ENCODE results near the gene RBM48. TPM values are rescaled to one million over a fixed set of nuclear protein-coding genes. Genes with fewer than 3 reads are reported as not detected.
A peak's percentile ranks its signal among the peaks of the same experiment; 100 is the strongest.
"Not testable (repeated sequence)": the region's sequence is repeated elsewhere in the genome, so short reads cannot be mapped to it uniquely, and the experiment has no call there.

RBM48 gene
- 18.6 and 20.9 TPM in 2 replicates for total RNA-seq
- polyA plus RNA-seq (2012) = 10.9 TPM

DNA sequence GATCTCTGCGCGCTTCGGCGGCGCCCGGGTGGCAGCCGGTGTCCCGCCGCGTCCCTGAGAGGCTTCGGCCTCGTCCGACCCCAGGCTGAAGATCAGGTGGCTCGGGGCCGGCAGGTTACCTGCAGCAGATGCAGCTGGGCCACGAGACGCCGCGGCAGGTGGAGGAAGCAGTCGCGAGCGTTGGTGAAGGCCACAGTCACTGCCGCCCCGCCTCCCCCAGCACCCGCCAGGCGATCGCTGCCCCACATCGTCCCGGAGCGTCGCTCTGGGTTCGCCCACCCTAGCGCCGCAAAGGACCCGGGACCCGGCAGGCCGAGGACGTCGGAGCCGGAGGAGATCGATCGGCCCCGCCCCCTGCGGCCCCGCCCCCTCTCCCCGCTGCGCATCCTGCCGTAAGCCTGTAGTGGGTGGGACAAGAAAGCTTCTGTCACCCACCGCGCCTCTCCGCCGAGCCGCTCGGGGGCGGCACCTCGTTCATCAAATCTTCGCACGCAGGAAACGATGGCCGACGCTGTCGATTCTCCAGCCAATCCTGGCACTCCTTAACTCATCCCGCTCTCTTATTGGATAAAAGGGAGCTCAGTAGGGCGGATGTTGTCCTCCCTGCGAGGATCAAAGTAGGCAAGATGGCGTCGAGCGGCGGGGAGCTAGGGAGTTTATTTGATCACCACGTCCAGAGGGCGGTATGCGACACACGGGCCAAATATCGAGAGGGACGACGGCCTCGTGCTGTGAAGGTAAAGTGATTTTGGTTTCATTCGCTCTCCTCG is at the start of gene RBM48, which contains the start of gene PEX1:
RBM48 (plus strand) TSS at position 608 of the 770 bp plus-strand sequence; CDS start at position 627, 19 bp downstream.
PEX1 (minus strand) TSS at position 333 of the 770 bp plus-strand sequence; CDS start at position 248, 85 bp downstream.
- peak; percentile 100 for DNase-seq (ENCODE audit: low read depth)

DNA sequence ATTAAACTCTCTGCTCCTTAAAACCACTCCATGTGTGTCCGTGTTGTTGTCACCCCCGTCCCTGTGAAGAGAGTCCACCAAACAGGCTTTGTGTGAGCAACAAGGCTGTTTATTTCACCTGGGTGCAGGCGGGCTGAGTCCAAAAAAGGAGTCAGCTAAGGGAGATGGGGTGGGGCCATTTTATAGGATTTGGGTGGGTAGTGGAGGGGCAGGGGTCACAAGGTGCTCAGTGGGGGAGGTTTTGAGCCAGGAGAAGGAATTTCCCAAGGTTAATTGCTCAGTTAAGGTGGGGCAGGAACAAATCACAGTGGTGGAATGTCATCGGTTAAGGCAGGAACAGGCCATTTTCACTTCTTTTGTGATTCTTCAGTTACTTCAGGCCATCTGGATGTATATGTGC is 49.4 kb upstream of the RBM48 start:
- DNase-seq (ENCODE audit: low read depth) = not testable (repeated sequence)

DNA sequence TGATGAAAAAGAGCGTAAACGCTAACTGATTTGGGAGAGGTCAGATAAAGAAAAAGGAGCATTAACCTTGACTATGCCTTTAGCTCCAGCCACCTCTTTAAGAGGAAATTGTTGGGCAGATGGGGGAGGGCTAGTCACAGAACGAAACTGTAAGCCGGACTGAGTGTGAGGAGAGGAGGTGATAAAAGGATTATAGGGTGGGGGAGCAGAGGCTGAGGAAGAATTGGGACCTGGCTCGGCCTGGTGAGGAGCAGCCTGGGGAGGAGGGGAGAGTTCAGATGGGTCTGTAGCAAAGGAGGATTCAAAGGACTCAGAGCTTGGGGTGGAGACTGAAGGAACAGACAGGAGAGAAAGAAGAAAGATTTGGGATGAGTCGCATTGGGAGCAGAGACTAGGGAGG is 45.0 kb upstream of the RBM48 start:
- DNase-seq (ENCODE audit: low read depth) = not testable (repeated sequence)

DNA sequence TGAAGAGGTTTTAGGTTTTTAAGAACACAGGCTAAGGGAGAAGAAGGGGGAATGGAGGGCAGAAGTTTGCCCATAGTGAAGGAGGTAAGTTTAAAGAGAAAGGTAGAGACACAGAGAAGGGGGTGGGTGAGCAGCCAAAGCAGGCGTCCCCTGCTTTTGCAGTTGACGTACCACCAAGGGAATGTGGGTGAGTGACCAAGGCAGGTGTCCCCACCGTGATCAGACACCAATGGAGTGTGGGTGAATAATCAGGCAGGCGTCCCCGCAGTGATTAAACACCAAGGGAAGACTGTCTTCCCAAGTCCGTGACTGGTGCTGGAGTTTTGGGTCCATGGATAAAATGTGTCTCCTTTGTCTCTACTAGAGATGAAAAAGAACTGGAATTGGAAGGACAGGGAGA is 44.4 kb upstream of the RBM48 start:
- not testable (repeated sequence) for DNase-seq (ENCODE audit: low read depth)

DNA sequence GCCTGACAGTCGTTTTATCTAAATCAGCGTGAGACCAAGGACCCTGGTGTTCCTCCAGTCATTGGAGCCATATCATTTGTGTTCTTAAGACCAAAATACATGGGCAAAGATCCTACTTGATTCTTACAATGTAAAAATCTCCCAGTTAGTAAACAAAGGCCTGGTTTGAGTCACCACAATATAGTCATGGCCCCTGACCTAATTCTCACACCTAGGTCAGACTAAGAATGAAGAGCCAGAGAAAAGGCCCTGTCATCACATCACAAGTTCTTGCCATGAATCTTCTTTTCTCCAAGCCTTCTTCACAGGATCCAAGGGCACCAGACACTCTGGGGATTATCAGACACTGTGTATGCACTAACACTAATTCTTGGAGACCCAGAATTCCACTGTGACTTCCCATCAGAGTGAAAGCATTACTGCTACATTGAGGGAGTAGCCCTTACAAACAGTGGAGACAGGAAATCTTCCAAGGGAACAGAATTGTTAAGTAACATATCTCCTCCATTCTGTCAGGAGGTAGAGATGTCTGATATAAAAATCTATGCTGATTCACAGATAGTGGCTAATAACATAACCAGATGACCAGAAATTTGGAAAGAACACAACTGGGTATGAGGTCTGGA is 43.2 kb upstream of the RBM48 start:
- DNase-seq (ENCODE audit: low read depth) = no peak

DNA sequence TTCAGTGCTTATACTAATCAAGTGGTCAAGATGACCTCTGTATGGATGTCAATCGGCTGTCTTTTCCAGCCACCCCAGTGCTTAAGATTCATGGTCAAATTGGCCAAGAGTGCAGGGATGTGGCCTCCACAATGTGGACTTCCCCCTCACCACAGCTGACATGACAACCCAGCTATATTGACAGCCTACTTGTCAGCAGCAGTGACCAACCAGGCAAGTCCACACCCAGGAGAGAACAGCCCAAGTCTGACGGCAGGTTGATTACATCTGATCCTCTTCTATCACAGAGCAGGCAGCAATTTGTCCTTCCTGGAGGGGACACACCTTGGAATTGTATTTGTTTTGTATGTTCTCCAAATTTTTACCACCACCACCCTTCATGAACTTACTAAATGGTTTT is 42.6 kb upstream of the RBM48 start:
- DNase-seq (ENCODE audit: low read depth) = peak; percentile 22

DNA sequence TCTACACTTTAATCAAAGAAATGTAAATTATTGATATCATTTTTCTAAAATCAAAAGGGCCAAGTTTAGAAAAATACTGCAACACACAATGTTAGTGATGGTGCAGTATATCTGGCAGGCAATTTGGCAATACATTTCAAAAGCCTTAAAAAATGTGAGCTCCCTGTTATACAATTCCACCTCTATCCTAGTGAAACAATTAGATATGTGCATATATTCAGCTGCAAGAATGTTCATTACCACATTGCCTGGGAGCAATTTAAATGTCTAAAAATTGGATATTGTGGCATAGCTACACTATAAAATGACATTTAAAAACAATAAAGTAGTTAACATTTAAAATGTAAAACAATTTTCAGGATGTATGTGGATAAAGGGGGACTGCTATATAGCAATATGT is 40.8 kb upstream of the RBM48 start:
- no peak for DNase-seq (ENCODE audit: low read depth)

DNA sequence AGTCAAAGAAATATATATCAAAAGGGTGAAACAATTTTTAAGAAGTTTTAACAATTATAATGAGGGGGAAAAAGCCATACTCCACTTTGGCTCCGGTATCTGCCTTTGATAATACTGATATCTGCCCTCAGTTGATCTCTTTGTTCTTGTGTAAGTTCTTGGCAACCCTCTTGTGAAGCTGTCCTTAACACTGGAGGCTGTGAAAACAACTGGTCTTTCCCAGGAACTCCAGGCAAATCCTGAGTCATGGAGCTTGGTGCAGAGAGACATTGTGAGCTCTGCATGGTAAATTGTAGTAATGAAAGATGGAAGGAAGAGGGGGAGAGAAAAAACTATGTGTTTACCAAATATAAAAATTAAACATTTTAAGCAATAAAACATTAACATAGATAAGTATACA is 39.0 kb upstream of the RBM48 start:
- DNase-seq (ENCODE audit: low read depth) = peak; percentile 47

DNA sequence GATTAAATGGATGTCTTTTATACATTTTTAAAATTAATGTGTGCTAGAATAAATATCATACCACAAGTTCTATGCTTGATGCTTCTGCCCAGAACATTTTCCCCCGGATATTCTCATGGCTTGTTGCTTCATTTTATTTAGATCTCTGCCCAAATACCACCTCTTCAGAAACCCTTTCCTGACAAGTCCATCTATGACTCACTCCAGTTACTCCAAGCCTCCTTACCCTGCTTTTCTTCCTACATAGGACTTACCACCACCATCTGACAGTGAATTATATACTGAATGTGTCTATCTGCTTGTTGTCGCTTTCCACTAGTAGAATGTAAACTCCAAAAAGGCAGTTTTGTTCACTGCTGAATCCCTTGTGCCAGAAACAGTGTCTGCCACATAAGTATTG is 31.7 kb upstream of the RBM48 start:
- no peak for DNase-seq (ENCODE audit: low read depth)

DNA sequence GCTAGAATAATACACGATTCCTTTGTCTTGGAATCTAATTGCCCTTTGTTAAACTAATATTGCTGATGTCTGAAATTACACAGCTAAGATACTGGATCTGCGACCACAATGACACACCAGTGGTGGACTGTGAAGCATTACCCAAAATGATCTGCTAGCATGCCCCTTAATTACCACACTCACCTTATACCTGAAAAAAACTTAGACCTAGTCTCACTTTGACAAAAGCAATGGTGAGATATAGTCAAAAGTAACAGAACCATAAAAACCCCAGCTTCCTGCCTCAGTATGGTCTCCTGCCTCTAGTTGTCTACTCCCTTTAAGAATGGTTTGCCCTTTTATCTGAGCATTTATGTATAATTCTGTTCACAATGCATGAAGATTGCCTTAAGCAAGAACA is 30.0 kb upstream of the RBM48 start:
- no peak for DNase-seq (ENCODE audit: low read depth)

DNA sequence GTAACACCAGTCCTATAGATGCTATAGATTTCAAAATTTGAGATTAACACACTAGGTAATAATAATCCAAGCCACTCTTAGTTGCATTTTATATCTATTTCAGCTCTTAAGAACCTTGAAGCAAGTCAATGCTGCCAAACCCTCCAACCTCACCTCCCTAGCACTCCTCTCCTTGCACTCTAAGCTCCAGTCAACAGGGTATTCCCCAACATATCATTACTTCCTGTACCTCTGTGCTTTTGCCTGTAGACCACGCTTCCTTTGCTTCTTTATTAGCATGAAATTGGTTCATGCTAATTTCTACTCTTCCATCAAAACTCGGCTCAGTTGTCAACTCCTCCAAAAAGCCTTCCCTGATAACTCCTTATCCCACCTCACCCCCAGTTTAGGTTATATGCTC is 24.8 kb upstream of the RBM48 start:
- no peak for DNase-seq (ENCODE audit: low read depth)

DNA sequence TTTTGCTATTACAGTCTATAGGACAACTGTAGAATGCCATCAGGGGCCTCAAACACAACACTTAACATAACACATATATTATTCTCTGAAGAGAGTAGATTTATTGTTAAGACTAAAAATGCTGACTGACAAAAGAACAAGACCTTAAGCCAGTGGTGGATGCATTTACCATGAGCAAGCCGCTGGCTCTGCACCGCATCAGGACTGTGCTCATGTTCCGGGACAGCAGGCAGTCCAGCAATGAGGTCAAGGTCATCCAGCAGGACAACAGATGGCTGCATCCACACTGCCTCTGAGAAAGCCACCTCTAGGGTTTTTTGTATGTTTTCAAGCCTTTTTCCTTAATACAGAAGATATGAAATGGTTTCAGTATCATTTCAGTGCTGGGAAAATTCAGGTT is 24.0 kb upstream of the RBM48 start:
- DNase-seq (ENCODE audit: low read depth) = peak; percentile 1

DNA sequence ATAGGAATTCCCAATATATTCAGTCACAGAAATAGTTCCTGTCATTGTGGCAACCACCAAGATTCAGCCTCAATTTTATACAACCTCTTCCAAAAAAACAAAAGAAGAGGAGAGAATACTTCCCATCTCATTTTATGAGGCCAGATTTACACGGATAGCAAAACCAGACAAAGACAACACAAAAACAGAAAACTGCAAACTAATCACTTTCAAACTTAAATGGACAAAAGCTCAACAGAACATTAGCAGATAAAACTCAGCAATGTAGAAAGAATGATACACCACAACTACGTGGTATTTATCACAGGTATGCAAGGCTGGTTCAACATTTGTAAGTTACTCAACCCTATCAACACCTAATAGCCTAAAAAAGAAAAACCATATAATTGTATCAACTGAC is 22.2 kb upstream of the RBM48 start:
- no peak for DNase-seq (ENCODE audit: low read depth)

DNA sequence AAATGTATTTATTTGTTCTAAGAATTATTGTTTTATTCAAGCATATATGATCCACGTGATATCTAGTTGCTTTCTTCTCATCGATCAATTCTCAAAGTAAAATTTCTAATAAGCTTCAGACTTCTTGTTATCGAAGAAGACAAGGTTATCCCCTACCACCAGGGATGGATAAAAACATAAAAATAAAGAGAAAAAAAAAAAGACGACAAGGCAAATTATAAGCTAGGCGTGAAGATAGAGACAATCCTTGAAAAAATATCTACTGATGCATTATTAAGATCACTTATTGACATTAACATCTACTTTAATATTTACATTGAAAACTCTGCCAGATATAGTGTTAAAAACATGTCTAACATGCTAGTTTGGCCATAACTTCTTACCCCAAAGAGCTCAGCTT is 19.6 kb upstream of the RBM48 start:
- no peak for DNase-seq (ENCODE audit: low read depth)

DNA sequence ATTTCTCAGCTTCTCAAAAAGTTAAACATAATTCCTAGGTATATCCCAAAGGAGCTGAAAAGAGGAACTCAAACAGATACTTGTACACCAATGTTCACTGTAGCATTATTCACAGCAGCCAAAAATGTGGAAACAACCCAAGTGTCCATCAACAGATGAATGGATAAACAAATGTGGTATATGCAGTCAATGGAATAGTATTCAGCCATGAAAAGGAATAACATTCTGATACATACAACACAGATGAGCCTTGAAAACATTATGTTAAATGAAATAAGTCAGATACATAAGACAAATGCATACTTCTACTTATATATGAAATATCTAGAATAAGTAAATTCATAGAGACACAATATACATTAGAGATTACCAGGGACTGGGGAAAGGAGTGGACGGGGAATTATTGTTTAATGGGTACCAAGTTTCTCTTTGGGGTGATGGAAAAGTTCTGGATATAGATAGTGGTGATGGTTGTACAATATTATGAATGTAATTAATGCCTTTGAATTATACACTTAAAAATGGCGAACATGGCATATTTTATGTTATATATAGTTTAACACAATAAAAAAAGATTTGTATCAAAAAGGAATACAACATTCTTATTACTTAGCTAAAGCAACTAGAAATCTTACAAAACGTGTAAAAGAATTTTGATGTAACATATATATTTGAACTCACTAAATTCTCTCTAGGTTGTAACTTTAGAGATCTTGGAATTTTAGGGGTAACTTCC is 15.3 kb upstream of the RBM48 start:
- no peak for DNase-seq (ENCODE audit: low read depth)

DNA sequence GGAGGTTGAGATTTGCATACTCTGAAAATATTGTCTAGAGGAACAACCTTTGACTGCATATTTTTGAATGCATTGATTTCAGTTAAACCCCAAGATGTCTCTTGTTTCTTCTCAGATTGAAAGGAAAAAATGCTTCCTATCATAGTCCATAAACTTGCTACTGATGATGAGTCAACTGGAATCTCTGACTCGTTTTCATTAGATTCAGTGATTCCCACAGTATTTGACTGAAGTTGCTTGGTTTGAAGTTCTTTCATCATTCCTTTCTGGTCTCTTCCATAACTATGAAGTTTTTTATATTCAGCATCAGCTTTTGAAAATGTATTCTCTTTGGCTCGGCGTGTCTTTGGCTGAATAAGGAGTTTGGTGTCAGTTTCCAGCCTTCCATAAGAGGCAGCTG is 11.0 kb upstream of the RBM48 start:
- DNase-seq (ENCODE audit: low read depth) = no peak

DNA sequence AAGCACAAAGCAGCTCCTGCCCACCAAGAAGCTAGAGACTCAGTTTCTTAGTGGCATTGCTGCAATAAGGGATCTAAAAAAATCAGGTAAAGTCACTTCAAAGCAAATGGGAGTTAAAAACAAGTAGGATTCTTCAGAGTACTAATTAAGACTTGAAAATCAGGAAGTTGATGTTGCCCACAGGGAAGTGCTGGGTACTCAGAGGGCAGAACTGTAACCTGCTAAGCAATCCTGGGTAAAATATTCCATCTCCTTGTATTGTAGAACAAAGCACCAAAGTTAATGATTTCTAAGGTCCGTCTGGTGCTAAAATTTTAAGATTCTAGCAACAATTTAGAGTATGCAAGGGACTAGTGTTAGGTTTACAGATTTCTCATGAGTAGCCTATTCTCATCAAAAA is 8.6 kb upstream of the RBM48 start:
- DNase-seq (ENCODE audit: low read depth) = no peak

DNA sequence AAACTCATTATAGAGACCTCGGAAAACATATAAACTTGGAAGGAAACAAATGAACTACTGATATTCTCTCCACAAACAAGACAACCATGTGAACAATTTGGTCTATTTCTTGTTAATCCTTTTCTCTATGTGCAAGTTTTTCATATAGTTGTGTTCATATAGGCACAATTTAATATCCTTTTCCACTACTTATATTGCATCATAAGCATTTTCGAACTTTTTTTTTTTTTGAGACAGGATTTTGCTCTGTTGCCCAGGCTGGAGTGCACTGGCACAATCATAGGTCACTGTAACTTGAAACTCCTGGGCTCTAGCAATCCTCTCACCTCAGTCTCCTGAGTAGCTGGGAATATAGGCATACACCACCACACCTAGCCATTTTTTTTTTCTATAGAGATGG is 5.5 kb upstream of the RBM48 start:
- DNase-seq (ENCODE audit: low read depth) = no peak

DNA sequence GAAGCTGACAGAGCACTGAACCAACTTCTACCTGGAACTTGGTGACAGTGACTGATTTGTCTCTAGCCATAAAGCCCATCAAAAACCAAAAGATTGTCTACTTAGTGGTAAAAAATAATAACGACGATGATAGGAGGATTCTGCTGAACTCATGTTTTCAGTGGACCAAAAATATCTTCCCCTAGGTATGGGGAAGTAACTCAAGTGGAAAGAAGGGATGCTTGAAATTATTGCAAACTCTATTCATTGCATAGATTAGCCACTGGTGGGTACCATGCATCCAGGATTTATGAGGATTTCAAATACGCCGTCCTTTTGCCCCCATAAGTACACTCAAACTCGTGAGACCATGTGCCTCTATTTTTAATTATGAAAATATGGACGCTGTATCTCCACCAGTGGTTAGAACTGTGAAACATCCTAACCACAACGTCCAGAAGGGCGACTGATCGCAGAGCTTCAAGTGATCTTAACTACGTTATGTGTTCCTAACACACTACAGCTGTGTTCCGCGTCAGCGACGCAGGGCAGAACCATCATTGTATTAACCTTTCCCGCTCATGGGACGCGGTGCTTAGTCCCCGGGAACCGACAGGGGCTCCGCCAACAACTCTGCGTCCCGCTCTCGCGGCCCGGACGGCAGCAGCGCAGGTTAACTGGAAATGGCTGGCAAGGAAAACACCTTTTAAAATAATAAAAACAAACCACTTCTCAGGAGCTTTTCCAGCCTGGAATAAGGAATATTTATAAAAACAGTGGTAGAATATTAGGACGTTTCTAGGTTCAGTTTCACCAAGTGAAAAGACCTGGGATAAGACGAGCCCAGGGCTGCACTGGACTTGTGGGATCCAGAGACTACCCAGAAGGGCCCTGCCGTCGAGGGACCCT is 1.1 kb upstream of the RBM48 start:
- DNase-seq (ENCODE audit: low read depth) = peak; percentile 66

DNA sequence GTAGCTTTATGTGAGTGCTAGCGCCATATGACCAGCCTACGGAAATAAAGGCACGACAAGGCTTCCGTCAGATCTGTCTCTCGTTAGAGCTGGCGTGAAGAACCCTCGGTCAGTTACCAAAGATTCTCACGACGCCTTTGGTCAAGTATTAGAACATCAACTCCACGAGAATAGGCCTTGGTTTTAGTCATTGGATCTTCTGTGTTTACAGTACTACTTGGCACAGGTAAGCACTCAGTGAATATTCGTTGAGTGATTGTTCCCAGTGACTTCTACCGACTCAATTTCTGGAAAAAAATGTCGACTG is 316 bp downstream of the RBM48 start:
- DNase-seq (ENCODE audit: low read depth) = no peak

DNA sequence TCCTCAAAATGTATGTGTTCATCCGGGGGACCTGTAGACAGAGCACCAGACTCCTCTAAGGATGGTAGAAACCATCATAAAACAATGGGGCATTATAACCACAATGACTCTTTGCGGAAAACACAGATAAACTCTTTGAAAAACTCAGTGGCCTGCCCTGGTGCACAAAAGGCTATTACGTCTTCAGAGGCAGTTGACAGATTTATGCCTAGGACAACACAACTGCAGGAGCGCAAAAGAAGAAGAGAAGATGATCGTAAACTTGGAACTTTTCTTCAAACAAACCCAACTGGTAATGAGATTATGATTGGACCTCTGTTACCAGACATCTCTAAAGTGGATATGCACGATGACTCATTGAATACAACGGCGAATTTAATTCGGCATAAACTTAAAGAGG is 6.0 kb downstream of the RBM48 start:
- DNase-seq (ENCODE audit: low read depth) = no peak
